SK-N-SH treated with all-trans-retinoic acid at 6 μM for 48 hours (cell line): ENCODE data around the gene ASAP2.

Experiments
- ESRRG ChIP-seq: fragments of 250-450 bp; sonication (Bioruptor Pico); IDR thresholded peaks from 2 replicates; pipeline ENCODE4 v1.6.1; 2021; ENCODE audit warnings: mild to moderate bottlenecking
- RARB ChIP-seq: fragments of 250-450 bp; sonication (Bioruptor Pico); IDR thresholded peaks from 2 replicates; pipeline ENCODE4 v1.8.0; 2021; ENCODE audit warnings: mild to moderate bottlenecking, moderate library complexity

DNA sequence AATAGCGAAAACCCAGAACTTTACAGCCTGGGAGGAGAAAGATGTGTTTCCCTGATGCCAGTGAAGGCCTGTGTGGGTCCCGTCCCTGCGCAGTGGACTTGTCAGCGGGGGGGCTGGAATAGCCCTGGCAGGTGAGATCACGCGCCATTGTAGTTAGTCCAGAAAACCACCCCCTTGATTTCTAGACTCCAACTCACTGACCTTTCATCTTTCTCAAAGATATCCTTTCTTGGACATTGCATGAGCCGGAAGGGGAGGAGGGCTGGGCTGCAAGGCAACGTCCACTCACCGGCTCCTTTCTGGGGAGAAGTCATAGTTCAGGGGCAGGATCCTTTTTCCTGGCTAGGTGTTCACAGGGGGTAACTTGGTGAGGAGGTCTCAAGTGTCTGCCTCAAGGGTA lies 22.3 kb upstream of the ASAP2 start:
- TF ChIP-seq ESRRG (CRISPR knock-in tag) (no peak), RARB (CRISPR knock-in tag) (no peak)
